COLO829 (cell line): ENCODE measurements around the gene PKD1.
"Not testable (repeated sequence)": the region's sequence is repeated elsewhere in the genome, so short reads cannot be mapped to it uniquely, and the experiment has no call there.

Source experiments
- DNase-seq: peaks from one replicate; pipeline ENCODE4 v3.0.0; 2012; ENCODE audit warnings: low spot score

Gene PKD1

GRCh38 chr16:2123706-2124376, 11.9 kb downstream of the PKD1 start:
- DNase-seq, result not testable (repeated sequence)

GRCh38 chr16:2122934-2123683, 12.6 kb downstream of the PKD1 start:
- DNase-seq, result not testable (repeated sequence)

GRCh38 chr16:2122429-2122828, 13.3 kb downstream of the PKD1 start:
- DNase-seq, result no peak

GRCh38 chr16:2121853-2122252, 13.8 kb downstream of the PKD1 start:
- no peak for DNase-seq

- not testable (repeated sequence) for DNase-seq
Observed at GRCh38 chr16:2121325-2121724, 14.4 kb downstream of the PKD1 start.

GRCh38 chr16:2117960-2118722, 17.6 kb downstream of the PKD1 start:
- not testable (repeated sequence) for DNase-seq

GRCh38 chr16:2117341-2117740, 18.4 kb downstream of the PKD1 start:
- DNase-seq, result not testable (repeated sequence)

GRCh38 chr16:2116428-2116827, 19.3 kb downstream of the PKD1 start:
- not testable (repeated sequence) for DNase-seq

GRCh38 chr16:2115591-2115973, 20.1 kb downstream of the PKD1 start:
- DNase-seq, result no peak

GRCh38 chr16:2114885-2115590, 20.7 kb downstream of the PKD1 start:
- DNase-seq, result not testable (repeated sequence)

GRCh38 chr16:2114225-2114624, 21.5 kb downstream of the PKD1 start:
- DNase-seq, result not testable (repeated sequence)

GRCh38 chr16:2112539-2113106, 23.1 kb downstream of the PKD1 start:
- DNase-seq, result not testable (repeated sequence)

- DNase-seq, result not testable (repeated sequence)
Observed at GRCh38 chr16:2111412-2112335, 24.0 kb downstream of the PKD1 start.

GRCh38 chr16:2111009-2111353, 24.7 kb downstream of the PKD1 start:
- not testable (repeated sequence) for DNase-seq

- DNase-seq, result not testable (repeated sequence)
Observed at GRCh38 chr16:2110332-2111008, 25.2 kb downstream of the PKD1 start.

GRCh38 chr16:2109872-2110271, 25.8 kb downstream of the PKD1 start:
- DNase-seq, result not testable (repeated sequence)

- not testable (repeated sequence) for DNase-seq
Observed at GRCh38 chr16:2109271-2109580, 26.5 kb downstream of the PKD1 start.

- not testable (repeated sequence) for DNase-seq
Observed at GRCh38 chr16:2108446-2109270, 27.0 kb downstream of the PKD1 start.

GRCh38 chr16:2107791-2108125, 27.9 kb downstream of the PKD1 start:
- DNase-seq, result not testable (repeated sequence)
